ENCODE data around the gene CNPY2.
"Not testable (repeated sequence)": the region's sequence is repeated elsewhere in the genome, so short reads cannot be mapped to it uniquely, and the experiment has no call there.

The CNPY2 gene

GRCh38 chr12:56315622-56316473, at the start of gene CNPY2:
Gene CNPY2 (minus strand): TSS chr12:56315988. CDS start chr12:56315217, 771 bp downstream.
- peak; percentile 94 for DNase-seq (ENCODE audit: low spot score)

- DNase-seq (ENCODE audit: low spot score), result no peak
Observed at GRCh38 chr12:56362130-56363059, 46.6 kb upstream of the CNPY2 start, which contains the start of gene APOF. Gene APOF (minus strand): TSS chr12:56362857. CDS start chr12:56362745, 112 bp downstream.

DNA sequence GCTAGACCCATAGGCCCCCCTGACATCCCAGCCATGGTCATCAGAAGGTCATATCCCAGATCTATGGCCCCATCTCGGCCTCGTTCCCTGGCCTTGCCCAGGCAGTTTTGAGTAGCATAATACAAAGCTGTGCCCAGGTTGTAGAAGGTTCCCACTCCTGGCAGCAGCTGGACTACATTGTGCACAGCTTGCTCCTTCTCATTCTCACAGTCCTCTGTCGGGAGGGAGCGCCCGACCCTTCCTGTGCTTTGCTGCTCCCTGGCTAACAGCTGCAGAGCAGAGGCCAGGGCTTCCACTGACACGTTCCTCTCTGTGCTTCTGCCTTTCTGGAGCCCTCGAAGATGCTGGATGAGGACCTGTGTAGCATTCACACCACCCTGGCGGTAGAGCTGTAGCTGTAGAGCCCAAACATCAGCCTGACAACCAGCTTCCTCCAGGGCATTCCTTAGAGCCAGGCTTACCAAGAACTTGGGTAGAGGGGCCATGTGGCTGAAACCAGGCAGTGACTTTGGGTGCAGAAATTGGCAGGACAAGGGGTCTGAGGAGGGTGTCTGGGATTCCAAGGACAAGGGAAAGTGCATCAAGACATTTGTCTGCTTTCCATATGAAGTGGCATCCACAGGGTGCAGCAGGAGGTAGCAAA, 45.8 kb upstream of the CNPY2 start:
- no peak for DNase-seq (ENCODE audit: low spot score)

DNA sequence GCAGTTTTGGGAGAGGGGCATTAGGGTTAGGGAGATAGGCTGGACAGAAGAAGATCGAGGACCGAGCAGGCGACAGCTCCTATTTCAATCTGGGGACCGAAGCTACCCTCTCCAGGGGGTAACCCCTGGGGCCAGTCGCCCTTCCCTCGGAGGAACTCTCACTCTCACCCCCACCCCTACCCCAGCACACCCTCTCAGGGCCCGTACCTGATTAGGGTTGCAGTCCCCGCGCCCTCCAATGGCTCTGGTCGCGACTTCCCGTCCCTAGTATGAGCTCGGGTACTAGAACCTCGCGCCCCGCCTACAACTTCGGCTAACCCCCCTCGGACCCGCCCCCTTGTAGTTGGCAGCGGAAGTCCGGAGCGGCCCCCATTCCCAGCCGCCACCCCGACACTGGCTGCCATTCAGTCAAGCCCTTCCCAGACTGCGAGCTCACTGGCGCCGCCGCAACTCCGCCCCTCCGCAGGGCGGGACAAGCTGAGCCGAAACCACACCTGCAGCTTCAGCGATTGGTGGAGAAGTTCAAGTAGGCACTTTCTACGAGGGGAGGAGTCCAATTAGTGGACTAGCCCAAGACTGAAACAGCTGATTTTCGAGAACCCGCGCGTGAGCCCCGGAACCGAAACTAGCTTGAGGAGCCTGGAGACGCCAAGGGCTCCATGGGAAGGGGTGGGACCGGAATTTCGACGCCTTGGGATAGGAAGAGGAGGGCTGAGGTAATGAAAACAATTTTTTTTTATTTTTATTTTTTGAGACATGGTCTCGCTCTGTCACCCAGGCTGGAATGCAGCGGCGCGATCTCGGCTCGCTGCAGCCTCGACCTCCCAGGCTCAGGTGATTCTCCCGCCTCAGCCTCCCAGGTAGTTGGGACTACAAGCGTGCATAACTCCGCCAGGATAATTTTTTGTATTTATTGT, 44.3 kb upstream of the CNPY2 start, which contains the start of gene STAT2:
TSS of gene STAT2 (minus strand) at position 257 of the 917 bp plus-strand sequence. CDS start 3,536 bp downstream, outside the sequence.
- DNase-seq (ENCODE audit: low spot score), result peak; percentile 95

DNA sequence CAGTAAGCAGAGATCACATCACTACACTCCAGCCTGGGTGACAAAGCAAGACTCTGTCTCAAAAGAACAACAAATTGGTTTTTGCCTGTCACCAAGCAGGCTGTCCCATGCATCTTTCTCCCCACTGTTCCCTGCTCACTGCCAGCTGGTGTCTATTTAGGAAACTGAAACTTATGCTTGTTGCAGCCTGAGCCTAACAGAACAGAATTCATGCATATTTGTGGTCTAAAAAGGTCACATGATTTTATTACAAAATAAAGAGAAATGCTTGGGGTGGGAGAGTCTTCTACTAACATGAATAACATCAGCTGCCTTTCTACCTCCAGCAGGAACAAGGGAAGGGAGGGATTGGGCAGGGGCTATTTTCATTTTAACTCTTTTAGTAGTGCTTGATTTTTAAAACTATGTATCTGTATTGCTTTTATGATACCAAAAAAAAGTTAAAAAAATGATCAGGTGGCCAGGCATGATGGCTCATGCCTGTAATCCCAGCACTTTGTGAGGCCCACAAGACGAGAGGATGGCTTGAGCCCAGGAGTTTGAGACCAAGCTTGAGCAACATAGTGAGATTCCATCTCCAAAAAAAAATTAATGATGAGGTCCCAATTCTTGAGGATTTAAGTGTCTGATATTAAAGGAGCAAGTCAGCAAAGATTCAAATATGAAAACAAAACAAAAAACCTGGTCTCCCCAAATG, 43.2 kb upstream of the CNPY2 start:
- DNase-seq (ENCODE audit: low spot score), result peak; percentile 64

- DNase-seq (ENCODE audit: low spot score), result no peak
Observed at GRCh38 chr12:56351325-56351724, 35.5 kb upstream of the CNPY2 start.

DNA sequence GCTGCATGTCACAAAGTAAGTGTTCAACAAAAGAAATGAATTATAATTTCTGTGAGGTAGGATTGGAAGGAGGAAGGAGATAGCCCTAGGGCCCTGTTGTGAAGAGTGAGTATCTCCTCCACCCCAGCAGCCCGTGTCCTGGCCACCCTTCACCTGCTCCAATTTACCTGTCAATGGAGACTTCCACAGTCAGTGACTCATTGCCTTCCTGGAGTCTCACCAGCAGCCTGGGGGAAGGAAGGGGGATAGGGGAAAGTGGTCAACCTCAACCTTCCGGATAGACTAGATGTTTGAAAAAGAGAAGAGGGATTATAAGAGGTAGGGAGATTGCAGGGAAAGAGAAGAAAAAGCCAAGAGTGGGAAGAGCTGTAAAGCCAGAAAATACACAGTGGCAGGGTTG, 34.9 kb upstream of the CNPY2 start:
- DNase-seq (ENCODE audit: low spot score), result no peak

DNA sequence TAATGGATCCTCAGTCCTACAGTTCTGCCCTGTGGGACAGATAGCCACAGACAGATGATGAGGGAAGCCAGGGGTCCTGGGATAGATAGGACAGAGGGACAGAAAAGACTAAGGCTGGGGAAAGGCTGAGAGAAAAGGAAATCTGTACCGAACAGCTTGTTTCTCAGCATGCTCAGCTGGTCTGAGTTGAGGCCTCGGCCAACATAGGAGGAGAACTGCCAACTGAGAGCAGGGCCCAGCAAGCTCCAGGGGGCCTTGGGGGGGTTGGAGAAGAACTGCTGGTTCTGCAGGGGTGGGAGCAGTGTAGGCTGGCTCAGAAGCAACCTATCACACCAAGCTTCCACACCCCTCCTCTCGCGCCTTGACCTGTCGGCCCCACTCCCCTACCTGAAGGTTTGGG, 33.0 kb upstream of the CNPY2 start:
- DNase-seq (ENCODE audit: low spot score), result no peak

DNA sequence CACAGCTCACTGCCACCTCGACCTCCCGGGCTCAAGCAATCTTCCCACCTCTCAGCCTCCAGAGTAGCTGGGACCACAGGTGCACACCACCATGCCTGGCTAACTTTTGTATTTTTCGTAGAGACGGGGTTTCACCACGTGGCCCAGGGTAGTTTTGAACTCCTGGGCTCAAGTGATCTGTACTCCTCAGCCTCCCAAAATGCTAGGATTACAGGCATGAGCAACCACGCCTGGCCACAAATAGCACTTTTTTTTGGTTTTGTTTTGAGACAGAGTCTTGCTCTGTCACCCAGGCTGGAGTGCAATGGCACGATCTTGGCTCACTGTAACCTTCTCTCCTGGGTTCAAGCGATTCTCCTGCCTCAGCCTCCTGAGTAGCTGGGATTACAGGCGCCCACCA, 31.5 kb upstream of the CNPY2 start:
- not testable (repeated sequence) for DNase-seq (ENCODE audit: low spot score)

DNA sequence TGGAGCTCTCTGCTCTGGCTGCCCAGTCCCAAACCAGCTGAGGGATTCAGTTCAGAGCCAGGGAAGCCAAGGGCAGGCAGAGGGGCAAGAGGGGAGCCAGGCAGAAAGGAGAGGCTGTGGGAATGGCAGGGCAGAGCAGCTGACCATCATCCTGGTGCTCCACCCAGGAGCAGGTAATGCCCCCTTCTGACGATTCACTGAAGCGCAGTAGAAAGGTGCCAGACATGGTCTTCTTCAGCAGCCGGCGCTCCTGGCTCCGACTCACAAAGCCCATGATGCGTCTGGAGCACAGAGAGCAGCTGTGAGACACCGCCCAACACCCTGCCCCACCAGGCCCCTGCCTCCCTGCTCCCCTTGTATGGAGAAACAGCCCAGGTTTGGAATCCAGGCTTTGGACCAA, 30.9 kb upstream of the CNPY2 start:
- no peak for DNase-seq (ENCODE audit: low spot score)

GRCh38 chr12:56342290-56342689, 26.5 kb upstream of the CNPY2 start:
- DNase-seq (ENCODE audit: low spot score), result not testable (repeated sequence)

DNA sequence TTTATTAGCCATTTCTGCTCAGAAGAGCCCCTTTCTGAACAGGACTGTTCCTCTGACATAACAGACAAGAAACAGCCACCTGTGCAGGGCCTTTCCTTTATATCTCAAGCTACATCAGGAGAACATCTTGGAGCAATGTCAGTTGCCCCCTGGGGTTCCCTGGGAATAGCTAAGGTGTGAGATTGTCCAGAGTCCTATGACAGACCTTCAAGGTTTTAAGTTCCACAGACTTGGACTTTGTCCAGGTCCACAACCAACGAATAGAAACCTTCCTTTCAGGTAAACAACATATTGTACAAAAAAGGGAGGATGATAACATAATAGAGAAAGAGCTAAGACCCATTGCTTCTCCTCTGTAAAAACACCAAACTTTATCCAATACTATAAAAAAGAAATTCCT, 25.8 kb upstream of the CNPY2 start:
- no peak for DNase-seq (ENCODE audit: low spot score)

GRCh38 chr12:56339158-56339422, 23.3 kb upstream of the CNPY2 start:
- DNase-seq (ENCODE audit: low spot score), result no peak

DNA sequence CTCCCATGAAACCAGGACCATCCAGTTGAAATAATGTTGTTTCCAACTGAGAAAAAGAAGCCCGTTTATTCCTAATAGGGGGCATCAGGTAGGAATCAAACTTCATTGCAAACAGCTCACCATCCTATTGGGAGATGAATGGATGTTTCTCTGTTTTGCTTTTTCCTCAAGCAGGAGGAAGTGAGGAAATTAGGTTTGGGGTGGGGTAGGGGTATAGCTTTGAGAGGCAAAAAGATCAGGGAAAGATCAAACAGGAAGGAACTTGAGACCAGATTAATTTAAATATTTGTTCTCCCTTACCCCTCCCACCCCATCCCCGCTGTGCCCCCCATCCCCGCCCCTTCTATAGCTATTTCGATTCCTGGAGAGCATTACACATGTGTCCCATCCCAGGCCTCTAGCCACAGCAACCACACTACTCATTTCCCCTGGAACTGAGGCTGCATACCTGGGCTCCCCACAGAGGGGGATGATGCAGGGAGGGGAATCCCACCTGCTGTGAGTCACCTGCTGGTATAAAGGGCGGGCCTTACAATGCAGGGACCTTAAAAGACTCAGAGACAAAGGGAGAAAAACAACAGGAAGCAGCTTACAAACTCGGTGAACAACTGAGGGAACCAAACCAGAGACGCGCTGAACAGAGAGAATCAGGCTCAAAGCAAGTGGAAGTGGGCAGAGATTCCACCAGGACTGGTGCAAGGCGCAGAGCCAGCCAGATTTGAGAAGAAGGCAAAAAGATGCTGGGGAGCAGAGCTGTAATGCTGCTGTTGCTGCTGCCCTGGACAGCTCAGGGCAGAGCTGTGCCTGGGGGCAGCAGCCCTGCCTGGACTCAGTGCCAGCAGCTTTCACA, 22.7 kb upstream of the CNPY2 start, which contains the start of gene IL23A:
TSS of gene IL23A (plus strand) at position 577 of the 850 bp plus-strand sequence. CDS start at position 738, 161 bp downstream.
- DNase-seq (ENCODE audit: low spot score), result no peak

GRCh38 chr12:56337753-56338251, 22.0 kb upstream of the CNPY2 start:
- no peak for DNase-seq (ENCODE audit: low spot score)

GRCh38 chr12:56336361-56337167, 20.8 kb upstream of the CNPY2 start:
- DNase-seq (ENCODE audit: low spot score), result no peak

- DNase-seq (ENCODE audit: low spot score), result not testable (repeated sequence)
Observed at GRCh38 chr12:56335527-56335926, 19.7 kb upstream of the CNPY2 start.

DNA sequence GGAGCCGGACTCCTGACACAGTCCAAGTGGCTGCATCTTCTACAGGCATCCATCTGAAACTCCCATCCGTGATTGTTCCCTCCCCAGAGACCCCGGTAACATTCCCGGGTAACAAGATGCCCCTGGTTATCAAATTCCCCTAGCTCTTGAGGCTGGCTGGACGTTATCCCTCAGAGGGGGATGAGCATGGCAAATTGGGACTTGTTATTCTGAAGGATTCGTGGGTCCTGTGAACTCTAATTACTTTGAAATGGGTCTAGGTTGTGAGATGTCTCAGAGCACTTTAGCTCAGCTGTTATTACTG, 18.7 kb upstream of the CNPY2 start:
- DNase-seq (ENCODE audit: low spot score), result no peak
